Kidney epithelial cell (primary cell): ENCODE results near the gene HOXC10. TPM values are rescaled to one million over a fixed set of nuclear protein-coding genes. Genes with fewer than 3 reads are reported as not detected.

Source experiments
- DNase-seq: peaks from one replicate; pipeline ENCODE4 v3.0.0-alpha.2; 2010; ENCODE audit warnings: low read depth
- H3K27me3 ChIP-seq: 2 replicates; pipeline ENCODE4 v1.6.0; 2011; ENCODE audit warnings: low read length; ENCODE audit not compliant: control insufficient read depth, insufficient read depth
- H3K36me3 ChIP-seq: 2 replicates; pipeline ENCODE4 v1.5.1; 2011; ENCODE audit warnings: low read length; ENCODE audit not compliant: control insufficient read depth, insufficient read depth
- H3K4me3 ChIP-seq: 2 replicates; pipeline ENCODE4 v1.5.1; 2011; ENCODE audit warnings: low read depth, mild to moderate bottlenecking, control low read depth, low read length
- total RNA-seq: library from RNA; depleted of rRNA; stranded (reverse); fragments of >200 nt; gene quantifications from 2 replicates; pipeline ENCODE4 v1.2.3, GENCODE V29; 2015
- TF ChIP-seq, protein P1 (sequence below): IDR thresholded peaks from 2 replicates; pipeline ENCODE4 v1.5.1; 2011; ENCODE audit warnings: mild to moderate bottlenecking, moderate library complexity, low read length, control low read depth, inconsistent platforms; ENCODE audit not compliant: insufficient read depth, poor library complexity, severe bottlenecking

HOXC10 gene
- total RNA-seq, 1 donor from 2014 or later, result 5.9 TPM

DNA sequence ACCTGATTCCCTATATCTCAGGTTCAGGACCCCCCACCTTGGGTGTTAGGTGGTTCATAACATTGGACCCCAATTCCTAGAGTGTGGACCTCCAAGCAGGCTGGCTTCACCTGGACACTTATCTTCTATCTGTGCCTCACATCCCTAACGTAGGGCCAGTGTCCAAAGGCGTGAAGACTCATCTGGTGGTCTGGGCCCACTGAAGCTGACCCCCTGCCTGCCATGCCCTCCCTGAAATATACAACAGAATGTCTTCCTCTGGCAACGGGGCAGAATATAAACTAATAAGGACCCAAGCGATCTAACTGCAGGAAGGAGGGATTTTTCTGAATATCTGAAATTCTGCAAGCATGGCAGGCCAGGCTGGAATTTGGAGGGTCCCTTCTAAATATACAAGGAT, 40.7 kb upstream of the HOXC10 start:
- H3K27me3 ChIP-seq, result peaks cover 77% of the 10 kb centered on the region
- no peak overlapping the region for H3K4me3 ChIP-seq
- no peaks in the 10 kb centered on the region for H3K36me3 ChIP-seq
- TF ChIP-seq, protein P1, sequence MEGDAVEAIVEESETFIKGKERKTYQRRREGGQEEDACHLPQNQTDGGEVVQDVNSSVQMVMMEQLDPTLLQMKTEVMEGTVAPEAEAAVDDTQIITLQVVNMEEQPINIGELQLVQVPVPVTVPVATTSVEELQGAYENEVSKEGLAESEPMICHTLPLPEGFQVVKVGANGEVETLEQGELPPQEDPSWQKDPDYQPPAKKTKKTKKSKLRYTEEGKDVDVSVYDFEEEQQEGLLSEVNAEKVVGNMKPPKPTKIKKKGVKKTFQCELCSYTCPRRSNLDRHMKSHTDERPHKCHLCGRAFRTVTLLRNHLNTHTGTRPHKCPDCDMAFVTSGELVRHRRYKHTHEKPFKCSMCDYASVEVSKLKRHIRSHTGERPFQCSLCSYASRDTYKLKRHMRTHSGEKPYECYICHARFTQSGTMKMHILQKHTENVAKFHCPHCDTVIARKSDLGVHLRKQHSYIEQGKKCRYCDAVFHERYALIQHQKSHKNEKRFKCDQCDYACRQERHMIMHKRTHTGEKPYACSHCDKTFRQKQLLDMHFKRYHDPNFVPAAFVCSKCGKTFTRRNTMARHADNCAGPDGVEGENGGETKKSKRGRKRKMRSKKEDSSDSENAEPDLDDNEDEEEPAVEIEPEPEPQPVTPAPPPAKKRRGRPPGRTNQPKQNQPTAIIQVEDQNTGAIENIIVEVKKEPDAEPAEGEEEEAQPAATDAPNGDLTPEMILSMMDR, result no peak
- no peak for DNase-seq

DNA sequence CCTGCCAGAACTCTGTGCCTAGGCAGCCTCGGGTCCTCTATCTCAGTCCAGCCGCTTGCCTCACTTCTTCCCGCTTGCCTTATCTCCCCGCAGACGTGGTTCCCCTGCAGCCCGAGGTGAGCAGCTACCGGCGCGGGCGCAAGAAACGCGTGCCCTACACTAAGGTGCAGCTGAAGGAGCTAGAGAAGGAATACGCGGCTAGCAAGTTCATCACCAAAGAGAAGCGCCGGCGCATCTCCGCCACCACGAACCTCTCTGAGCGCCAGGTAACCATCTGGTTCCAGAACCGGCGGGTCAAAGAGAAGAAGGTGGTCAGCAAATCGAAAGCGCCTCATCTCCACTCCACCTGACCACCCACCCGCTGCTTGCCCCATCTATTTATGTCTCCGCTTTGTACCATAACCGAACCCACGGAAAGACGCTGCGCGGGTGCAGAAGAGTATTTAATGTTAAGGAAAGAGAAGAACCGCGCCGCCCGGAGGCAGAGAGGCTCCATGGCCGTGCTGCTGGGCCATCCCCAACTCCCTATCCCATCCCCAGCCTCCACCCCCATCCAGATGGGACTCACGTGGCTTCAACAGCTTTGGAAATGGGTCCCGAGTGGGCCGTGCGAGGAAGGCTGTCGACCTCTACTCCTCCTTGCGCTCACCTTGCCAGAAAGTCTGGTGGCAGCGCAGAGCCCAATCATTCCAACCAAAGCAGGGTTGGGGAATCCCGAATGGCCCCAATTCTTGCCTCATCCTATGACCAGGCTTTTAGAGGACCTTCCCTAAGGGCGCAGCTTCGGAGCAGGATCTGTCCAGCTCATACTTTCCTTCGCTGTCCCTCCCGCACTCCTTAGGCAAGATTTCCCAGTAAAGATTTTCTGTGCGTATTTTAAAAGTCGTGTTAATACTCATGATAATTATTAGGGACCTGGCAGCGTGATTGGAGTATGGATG, 39.8 kb upstream of the HOXC10 start:
- DNase-seq, result no peak
- TF ChIP-seq, protein P1, result no peak

DNA sequence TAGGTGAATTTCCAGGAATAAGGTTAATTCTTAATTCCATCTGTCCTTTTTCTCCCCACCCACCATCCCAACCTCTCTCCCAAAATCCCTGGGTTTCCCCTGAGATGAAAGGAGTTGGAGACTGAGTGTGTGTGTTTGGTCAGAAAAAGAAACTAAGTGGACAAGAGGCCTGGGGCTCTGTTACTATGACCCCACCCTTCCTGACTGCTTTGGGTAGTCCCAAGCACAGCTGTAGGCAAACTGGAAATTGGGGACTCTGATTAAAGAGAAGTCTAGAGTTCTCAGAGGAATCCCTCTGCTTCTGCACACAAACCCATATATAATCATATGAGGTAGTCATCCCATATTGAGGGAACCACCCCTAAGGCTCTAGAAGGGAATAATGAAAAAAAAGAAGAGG, 37.2 kb upstream of the HOXC10 start:
- TF ChIP-seq, protein P1, result no peak
- Histone ChIP-seq H3K27me3 (peaks cover 84% of the 10 kb centered on the region), H3K4me3 (no peak overlapping the region), H3K36me3 (no peaks in the 10 kb centered on the region)
- DNase-seq, result no peak

More for the DNA sequence above, 39.8 kb upstream of the HOXC10 start:
- Histone ChIP-seq H3K27me3 (peaks cover 77% of the 10 kb centered on the region), H3K4me3 (no peak overlapping the region), H3K36me3 (no peaks in the 10 kb centered on the region)

DNA sequence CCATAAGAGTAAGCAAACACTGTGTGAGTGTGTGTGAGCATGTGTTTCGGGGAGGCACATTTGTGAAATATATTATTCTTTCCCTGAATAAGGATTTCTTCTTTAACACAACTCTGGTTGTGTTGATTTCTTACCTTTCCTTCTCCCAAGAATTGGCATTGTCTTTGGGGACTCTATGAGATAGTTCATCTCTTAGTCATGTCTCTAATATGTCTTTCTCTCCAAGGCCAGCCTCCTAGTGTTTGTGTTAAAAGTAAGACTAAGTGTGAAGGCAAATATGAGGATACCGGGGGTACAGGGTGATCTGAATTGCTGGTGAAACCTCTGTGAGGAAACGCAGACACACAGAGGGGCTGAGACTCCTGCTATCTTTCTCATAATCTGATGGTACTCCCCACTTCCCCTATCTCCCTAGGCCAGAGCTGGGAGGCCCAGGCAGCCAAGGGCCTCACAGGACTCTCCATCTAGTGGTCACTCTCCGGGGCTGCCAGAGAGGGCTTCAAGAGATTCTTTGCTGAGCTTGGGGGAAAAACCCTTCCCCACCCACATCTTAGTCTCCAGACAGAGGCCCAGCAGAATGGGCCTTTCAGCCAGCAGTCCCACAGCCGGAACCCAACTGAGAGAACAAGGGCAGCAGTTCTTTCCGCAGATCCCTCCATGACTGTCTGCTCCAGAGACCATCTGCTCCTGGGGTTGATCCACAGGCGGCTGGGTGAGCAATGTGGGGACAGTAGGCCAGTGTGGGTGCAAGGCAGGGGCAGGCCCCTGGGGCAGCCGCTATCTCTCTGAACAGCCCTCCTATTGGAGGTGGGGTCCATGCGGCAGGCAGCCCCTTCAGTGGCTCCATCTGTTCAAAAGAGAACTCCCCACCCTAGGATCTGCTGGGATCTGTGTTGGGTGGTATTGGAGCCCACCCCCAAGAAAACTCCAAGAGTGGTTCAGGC, 36.0 kb upstream of the HOXC10 start:
- TF ChIP-seq, protein P1, result no peak
- H3K27me3 ChIP-seq, result peaks cover 89% of the 10 kb centered on the region
- DNase-seq, result no peak
- H3K4me3 ChIP-seq, result no peak overlapping the region
- no peaks in the 10 kb centered on the region for H3K36me3 ChIP-seq

DNA sequence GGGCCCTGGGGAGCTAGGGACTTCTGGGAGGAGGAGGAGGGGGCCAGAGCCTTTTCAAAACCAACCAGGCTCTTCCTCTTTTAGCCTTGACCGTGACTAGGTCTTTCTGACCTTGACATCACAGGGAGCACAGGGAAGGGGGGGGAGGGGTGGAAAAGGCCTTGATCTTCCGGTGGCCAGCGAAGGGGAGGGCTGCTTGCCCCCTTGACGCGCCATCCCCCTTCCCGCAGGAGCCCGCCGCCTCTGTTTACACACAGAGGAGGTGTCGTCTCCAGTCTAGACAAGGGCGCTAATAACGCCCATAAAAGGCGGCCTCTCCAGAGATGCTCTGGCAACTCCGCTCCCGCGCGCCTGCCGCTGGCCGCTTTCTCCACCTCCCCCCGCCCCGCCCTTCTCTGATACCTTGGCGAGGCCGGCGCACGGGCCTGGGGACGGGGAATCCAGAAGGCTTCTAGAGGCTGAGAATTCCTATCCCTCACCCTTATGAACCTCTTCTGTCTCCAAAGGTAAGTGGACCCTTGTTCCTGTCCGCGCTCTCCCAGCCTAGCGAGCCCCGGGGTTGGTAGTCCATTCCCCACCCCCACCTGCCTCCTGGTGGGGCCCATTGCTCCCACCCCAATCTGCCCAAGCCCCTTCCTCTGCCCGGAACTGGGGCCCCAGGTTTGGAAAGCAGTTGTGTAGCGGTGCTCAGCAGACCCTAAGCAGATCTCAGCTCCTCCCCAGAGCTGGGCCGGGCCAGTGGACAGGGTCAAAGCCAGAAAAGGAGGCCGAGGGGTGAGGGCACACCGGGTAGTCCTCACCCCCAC, 35.1 kb upstream of the HOXC10 start:
- Histone ChIP-seq H3K27me3 (peaks cover 91% of the 10 kb centered on the region), H3K4me3 (no peak overlapping the region), H3K36me3 (no peaks in the 10 kb centered on the region)
- TF ChIP-seq, protein P1, result no peak
- no peak for DNase-seq
